ENCODE results near the gene NT5C1B.

- TF ChIP-seq CTCF (IDR thresholded peaks at IDR 0.05; ENCODE audit: insufficient read depth, low read length, poor library complexity, severe bottlenecking) (no peak), EZH2phosphoT487 (conservative IDR thresholded peaks at IDR 0.05; ENCODE audit: low read length) (no peak)
Observed at GRCh38 chr2:18637196-18637595, 47.8 kb upstream of the NT5C1B start.

All from SU-DHL-6 (cell line).